OCI-LY1 (cell line): ENCODE results near the gene TPPP.

ENCODE experiments used
- EZH2 ChIP-seq: fragments of 200-600 bp; sonication (generic), shearing (Covaris generic); IDR thresholded peaks from 2 replicates; pipeline ENCODE4 v1.8.0; 2017; ENCODE audit warnings: borderline replicate concordance, mixed run types, mild to moderate bottlenecking, antibody characterized with exemption, low read length, moderate library complexity, mixed read lengths
- TF ChIP-seq, protein P1 (sequence below): fragments of 200-600 bp; sonication (generic), shearing (Covaris generic); IDR thresholded peaks from 2 replicates; pipeline ENCODE4 v1.5.1; 2017; ENCODE audit warnings: mild to moderate bottlenecking, antibody characterized with exemption, low read length, moderate library complexity, mixed read lengths

DNA sequence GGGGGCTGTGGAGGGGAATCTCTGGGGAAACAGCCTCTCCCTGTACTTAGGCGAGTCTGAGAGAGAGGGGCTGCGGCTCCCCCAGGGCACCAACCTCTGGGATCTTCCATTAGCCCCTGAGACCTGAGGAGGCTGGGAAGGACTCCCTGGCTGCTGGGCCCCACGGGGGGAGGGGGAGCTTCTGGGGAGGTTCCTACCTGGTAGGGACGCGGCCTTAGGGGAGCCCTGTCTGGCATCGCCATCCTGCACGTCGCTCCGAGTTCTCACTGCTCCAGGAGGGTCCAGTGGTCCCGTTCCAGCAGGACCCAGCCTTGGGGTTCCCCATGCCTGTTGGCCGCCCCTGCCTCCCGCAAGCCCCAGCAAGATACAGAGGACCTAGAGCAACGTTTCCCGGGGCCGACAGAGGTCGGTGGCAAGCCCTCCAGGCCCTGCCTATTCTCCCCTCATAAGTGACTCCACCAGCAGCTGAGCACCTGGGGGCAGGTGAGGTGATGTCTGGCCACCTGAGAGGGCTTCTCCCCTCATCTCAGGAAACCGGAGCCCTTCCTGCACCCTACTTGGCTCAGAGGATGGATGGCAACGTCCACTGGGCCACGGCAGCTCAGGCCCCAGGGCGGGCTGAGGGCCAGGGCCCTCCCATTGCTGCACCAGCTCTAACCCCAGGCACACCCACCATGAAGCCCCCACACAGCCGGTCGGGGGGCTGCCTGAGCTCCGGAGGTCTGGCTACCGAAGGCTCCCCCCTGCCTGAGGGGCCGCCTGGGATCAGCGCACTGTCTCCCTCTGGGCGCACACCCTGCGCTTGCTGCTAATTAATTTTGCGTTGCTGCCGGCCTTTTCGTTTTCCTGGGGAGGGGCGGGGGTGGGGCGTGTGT lies 22.5 kb downstream of the TPPP start:
- TF ChIP-seq, protein P1, sequence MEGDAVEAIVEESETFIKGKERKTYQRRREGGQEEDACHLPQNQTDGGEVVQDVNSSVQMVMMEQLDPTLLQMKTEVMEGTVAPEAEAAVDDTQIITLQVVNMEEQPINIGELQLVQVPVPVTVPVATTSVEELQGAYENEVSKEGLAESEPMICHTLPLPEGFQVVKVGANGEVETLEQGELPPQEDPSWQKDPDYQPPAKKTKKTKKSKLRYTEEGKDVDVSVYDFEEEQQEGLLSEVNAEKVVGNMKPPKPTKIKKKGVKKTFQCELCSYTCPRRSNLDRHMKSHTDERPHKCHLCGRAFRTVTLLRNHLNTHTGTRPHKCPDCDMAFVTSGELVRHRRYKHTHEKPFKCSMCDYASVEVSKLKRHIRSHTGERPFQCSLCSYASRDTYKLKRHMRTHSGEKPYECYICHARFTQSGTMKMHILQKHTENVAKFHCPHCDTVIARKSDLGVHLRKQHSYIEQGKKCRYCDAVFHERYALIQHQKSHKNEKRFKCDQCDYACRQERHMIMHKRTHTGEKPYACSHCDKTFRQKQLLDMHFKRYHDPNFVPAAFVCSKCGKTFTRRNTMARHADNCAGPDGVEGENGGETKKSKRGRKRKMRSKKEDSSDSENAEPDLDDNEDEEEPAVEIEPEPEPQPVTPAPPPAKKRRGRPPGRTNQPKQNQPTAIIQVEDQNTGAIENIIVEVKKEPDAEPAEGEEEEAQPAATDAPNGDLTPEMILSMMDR: no peak
- TF ChIP-seq EZH2: no peak
